NT2/D1 (cell line): Measurements from ENCODE around the gene TMEM97.

Experiments used
- DNase-seq: peaks from one replicate; pipeline ENCODE4 v3.0.0-alpha.2; 2011; ENCODE audit warnings: low read depth, low spot score
- H3K27me3 ChIP-seq: 2 replicates; pipeline ENCODE4 v1.6.0; 2011; ENCODE audit warnings: mild to moderate bottlenecking; ENCODE audit not compliant: insufficient read length, insufficient read depth
- H3K36me3 ChIP-seq: 2 replicates; pipeline ENCODE4 v1.6.1; 2011; ENCODE audit warnings: mild to moderate bottlenecking, low read length, mixed read lengths; ENCODE audit not compliant: insufficient read depth, insufficient read length
- H3K4me1 ChIP-seq: 2 replicates; pipeline ENCODE4 v1.5.1; 2011; ENCODE audit not compliant: insufficient read depth, insufficient read length
- H3K4me3 ChIP-seq: 2 replicates; pipeline ENCODE4 v1.5.1; 2011; ENCODE audit warnings: low read depth; ENCODE audit not compliant: insufficient read length
- H3K9ac ChIP-seq: 2 replicates; pipeline ENCODE4 v1.6.0; 2011; ENCODE audit warnings: low read depth; ENCODE audit not compliant: insufficient read length
- H3K9me3 ChIP-seq: 2 replicates; pipeline ENCODE4 v1.5.1; 2011; ENCODE audit warnings: mild to moderate bottlenecking, low read length; ENCODE audit not compliant: insufficient read depth
- SUZ12 ChIP-seq: IDR thresholded peaks from 2 replicates; pipeline ENCODE4 v1.6.1; 2011; ENCODE audit not compliant: insufficient read length, insufficient read depth; ENCODE audit errors: extremely low read depth
- YY1 ChIP-seq: IDR thresholded peaks from 2 replicates; pipeline ENCODE4 v1.6.1; 2011; ENCODE audit not compliant: insufficient read length, insufficient read depth
- ZNF274 ChIP-seq: IDR thresholded peaks from 2 replicates; pipeline ENCODE4 v1.6.1; 2011; ENCODE audit warnings: mild to moderate bottlenecking, low read depth, low read length

The TMEM97 gene

DNA sequence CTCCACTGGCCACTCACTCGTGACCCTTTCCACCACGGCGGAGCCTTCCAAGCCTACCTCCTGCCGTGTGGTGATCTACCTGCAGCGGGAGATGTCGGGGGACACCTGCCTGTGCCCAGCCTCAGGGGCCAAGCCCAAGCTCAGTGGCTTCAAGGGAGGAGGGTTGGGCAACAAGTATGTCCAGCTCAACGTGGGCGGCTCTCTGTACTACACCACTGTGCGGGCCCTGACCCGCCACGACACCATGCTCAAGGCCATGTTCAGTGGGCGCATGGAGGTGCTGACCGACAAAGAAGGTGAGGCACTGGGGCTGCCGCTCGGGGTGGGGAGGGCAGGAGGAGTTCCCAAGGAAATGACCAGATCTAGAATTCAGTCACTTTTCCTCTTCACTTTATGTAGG lies 20.4 kb downstream of the TMEM97 start:
- H3K4me3 ChIP-seq: no peak overlapping the region
- H3K9ac ChIP-seq: no peak overlapping the region
- TF ChIP-seq SUZ12 (no peak), YY1 (no peak), ZNF274 (no peak)
- H3K4me1 ChIP-seq: no peaks in the 10 kb centered on the region
- no peaks in the 10 kb centered on the region for H3K27me3 ChIP-seq
- peaks cover 63% of the 10 kb centered on the region for H3K36me3 ChIP-seq
- DNase-seq: no peak
- H3K9me3 ChIP-seq: no peaks in the 10 kb centered on the region

DNA sequence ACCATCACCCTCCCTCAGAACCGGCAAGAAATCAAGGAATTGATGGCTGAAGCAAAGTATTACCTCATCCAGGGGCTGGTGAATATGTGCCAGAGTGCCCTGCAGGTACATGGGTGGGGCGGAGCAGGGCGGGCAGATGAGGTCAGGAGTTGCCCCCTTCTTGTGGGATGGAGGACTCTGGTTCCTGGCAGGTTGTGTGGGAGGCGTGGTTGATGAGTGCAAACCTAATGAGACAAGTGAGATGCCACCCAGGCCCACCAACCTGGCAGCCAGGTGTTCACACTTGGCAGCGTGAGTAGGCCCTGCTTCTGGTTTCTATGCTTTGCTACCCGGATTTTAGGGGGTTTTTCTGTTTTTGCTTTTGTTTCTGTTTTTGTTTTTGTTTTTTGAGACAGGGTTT lies 21.4 kb downstream of the TMEM97 start:
- Histone ChIP-seq H3K4me3 (no peak overlapping the region), H3K27me3 (no peaks in the 10 kb centered on the region), H3K9me3 (no peaks in the 10 kb centered on the region), H3K36me3 (peaks cover 72% of the 10 kb centered on the region), H3K4me1 (no peaks in the 10 kb centered on the region), H3K9ac (no peak overlapping the region)
- DNase-seq: no peak
- TF ChIP-seq ZNF274: no peak
- no peak for TF ChIP-seq YY1
- no peak for TF ChIP-seq SUZ12

DNA sequence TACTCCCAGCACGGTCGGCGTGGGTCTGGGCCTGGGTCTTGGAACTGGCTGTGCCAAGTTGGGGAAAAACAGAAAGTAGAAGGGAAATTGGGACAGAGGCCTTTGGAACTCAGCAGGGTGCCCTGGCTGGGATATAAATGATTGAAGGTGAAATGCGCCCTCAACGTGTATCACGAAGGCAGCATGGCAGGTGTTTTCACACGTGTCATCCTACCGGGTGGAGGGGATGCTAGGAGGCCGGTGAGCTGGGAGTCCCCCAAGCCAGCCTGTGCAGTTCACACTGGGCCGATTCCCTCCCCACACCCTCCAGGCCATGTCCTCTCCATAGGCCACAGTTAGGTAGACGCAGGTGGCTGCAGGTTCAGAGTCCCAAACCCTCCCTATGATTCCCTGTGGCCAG lies 22.5 kb downstream of the TMEM97 start:
- Histone ChIP-seq H3K27me3 (no peaks in the 10 kb centered on the region), H3K4me3 (no peak overlapping the region), H3K9me3 (no peaks in the 10 kb centered on the region), H3K36me3 (peaks cover 84% of the 10 kb centered on the region), H3K9ac (no peak overlapping the region), H3K4me1 (no peaks in the 10 kb centered on the region)
- no peak for TF ChIP-seq ZNF274
- no peak for TF ChIP-seq YY1
- no peak for TF ChIP-seq SUZ12
- no peak for DNase-seq

DNA sequence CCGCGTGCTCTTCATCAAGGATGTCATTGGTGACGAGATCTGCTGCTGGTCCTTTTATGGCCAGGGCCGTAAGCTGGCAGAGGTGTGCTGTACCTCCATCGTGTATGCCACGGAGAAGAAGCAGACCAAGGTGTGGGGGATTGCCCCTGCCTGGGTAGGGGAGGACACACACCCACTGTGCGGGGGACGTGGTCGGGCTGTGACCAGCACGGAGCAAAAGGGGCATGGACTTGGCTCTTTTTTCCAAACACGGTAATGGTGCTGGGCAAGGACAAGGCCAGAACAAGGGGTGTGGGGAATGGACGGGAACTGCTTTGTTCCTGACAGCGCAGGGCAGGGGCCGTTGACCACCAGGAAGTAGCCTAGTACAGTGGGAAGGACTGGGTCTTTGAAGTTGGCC lies 23.3 kb downstream of the TMEM97 start:
- H3K4me3 ChIP-seq: no peak overlapping the region
- no peaks in the 10 kb centered on the region for H3K27me3 ChIP-seq
- DNase-seq: no peak
- H3K36me3 ChIP-seq: peaks cover 92% of the 10 kb centered on the region
- TF ChIP-seq SUZ12 (no peak), ZNF274 (no peak), YY1 (no peak)
- H3K9me3 ChIP-seq: no peaks in the 10 kb centered on the region
- no peak overlapping the region for H3K9ac ChIP-seq
- H3K4me1 ChIP-seq: peaks cover 3% of the 10 kb centered on the region

DNA sequence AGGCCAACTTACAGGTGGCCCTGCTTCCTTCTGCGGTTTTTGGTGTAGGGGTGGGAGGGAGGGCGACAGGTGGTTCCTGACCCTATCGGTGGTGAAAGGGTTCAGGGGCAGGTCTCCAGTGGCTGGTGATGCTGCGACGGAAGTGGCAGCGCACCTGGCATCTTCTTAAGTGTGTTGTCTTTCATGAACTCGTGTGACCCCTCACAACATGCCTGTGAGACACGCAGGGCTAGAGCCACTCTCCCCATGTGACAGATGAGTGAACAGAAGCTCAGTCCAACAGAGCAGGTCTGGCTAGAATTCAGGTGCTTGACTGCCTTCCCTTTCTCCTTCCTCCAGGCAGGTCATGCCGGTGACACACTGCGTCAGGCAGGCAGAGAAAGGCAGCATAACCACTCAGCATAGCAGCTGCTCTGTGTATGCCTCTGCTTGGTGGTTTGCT lies 24.5 kb downstream of the TMEM97 start:
- no peak for DNase-seq
- no peak overlapping the region for H3K9ac ChIP-seq
- no peaks in the 10 kb centered on the region for H3K9me3 ChIP-seq
- TF ChIP-seq SUZ12: no peak
- no peak for TF ChIP-seq ZNF274
- TF ChIP-seq YY1: no peak
- no peaks in the 10 kb centered on the region for H3K27me3 ChIP-seq
- H3K4me3 ChIP-seq: no peak overlapping the region
- peaks cover 96% of the 10 kb centered on the region for H3K36me3 ChIP-seq
- peaks cover 6% of the 10 kb centered on the region for H3K4me1 ChIP-seq

DNA sequence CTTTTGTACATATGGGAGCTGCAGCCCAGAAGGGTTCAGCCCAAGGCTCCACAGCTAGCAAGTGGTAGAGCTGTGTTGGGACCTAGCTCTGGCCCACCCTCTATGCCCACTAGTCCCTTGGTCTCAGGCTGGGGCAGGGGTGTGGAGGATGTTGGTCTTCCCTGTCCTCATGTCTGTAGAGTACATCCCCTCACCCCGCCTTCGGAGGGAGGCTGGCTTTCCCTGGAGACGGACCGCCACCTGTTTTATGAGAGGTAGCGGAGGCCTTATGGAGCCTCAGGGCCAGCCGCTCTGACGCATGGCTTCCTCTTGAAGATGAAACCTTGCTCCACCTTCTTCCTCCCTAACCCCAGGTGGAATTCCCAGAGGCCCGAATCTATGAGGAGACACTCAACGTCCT lies 25.0 kb downstream of the TMEM97 start:
- Histone ChIP-seq H3K27me3 (no peaks in the 10 kb centered on the region), H3K36me3 (peaks cover 98% of the 10 kb centered on the region), H3K4me1 (peaks cover 6% of the 10 kb centered on the region), H3K9me3 (no peaks in the 10 kb centered on the region), H3K9ac (no peak overlapping the region), H3K4me3 (no peak overlapping the region)
- DNase-seq: no peak
- TF ChIP-seq SUZ12: no peak
- TF ChIP-seq ZNF274: no peak
- TF ChIP-seq YY1: no peak

DNA sequence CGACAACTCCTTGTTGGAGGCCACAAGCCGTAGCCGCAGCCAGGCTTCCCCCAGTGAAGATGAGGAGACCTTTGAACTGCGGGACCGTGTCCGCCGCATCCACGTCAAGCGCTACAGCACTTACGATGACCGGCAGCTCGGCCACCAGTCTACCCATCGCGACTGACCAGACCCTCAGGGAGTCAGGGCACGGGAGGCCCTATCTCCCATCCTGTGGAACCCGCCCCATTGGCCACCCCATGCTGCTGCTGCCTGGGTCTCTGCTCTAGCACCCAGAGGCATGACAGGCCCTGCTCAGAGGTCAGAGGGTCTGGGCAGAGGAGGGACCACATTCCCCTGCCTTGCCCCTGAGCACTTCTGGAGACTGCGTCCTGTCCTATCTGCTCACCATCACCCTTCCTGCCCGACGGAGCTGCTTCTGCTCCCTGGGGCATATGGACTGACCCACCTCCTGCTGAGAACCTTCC lies 25.5 kb downstream of the TMEM97 start:
- H3K36me3 ChIP-seq: peaks cover 98% of the 10 kb centered on the region

More for the DNA sequence above, 25.5 kb downstream of the TMEM97 start:
- Histone ChIP-seq H3K9me3 (no peaks in the 10 kb centered on the region), H3K4me3 (no peak overlapping the region), H3K27me3 (no peaks in the 10 kb centered on the region), H3K9ac (no peak overlapping the region), H3K4me1 (peaks cover 6% of the 10 kb centered on the region)
- DNase-seq: no peak
- TF ChIP-seq YY1 (no peak), ZNF274 (no peak), SUZ12 (no peak)
